ENCODE data around the gene SIGLEC9.

DNA sequence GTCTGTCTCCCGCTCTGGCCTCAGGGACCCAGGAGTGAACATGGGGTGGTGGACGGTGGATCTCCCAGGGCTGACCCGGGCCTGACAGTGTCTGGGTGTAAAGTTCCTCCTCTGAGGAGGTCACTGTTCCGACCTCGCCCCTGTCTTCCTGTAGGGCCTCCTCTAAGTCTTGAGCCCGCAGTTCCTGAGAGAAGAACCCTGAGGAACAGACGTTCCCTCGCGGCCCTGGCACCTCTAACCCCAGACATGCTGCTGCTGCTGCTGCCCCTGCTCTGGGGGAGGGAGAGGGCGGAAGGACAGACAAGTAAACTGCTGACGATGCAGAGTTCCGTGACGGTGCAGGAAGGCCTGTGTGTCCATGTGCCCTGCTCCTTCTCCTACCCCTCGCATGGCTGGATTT is at the start of gene SIGLEC9:
- TF ChIP-seq, protein P1, sequence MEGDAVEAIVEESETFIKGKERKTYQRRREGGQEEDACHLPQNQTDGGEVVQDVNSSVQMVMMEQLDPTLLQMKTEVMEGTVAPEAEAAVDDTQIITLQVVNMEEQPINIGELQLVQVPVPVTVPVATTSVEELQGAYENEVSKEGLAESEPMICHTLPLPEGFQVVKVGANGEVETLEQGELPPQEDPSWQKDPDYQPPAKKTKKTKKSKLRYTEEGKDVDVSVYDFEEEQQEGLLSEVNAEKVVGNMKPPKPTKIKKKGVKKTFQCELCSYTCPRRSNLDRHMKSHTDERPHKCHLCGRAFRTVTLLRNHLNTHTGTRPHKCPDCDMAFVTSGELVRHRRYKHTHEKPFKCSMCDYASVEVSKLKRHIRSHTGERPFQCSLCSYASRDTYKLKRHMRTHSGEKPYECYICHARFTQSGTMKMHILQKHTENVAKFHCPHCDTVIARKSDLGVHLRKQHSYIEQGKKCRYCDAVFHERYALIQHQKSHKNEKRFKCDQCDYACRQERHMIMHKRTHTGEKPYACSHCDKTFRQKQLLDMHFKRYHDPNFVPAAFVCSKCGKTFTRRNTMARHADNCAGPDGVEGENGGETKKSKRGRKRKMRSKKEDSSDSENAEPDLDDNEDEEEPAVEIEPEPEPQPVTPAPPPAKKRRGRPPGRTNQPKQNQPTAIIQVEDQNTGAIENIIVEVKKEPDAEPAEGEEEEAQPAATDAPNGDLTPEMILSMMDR (IDR thresholded peaks at IDR 0.05) = no peak
- no peak for TF ChIP-seq POLR2A (IDR thresholded peaks at IDR 0.05)
